ENCODE data around the gene CDC20.
"Not testable (repeated sequence)": the region's sequence is repeated elsewhere in the genome, so short reads cannot be mapped to it uniquely, and the experiment has no call there.

The CDC20 gene

GRCh38 chr1:43386676-43387075 lies 27.9 kb downstream of the CDC20 start:
- DNase-seq: no peak

- DNase-seq: no peak
Measured at GRCh38 chr1:43387976-43388599, 29.3 kb downstream of the CDC20 start.

- no peak for DNase-seq
Measured at GRCh38 chr1:43388613-43389012, 29.8 kb downstream of the CDC20 start.

GRCh38 chr1:43389326-43390313 lies 30.8 kb downstream of the CDC20 start, which contains the start of the genes MED8 and SZT2:
Gene MED8 (minus strand): TSS chr1:43389800. CDS start chr1:43389764, 36 bp downstream.
Gene SZT2 (plus strand): TSS chr1:43389899. CDS start chr1:43389969, 70 bp downstream.
- DNase-seq: peak; percentile 79 to 91 (median 86)

- no peak for DNase-seq
Measured at GRCh38 chr1:43392702-43393101, 33.9 kb downstream of the CDC20 start.

GRCh38 chr1:43395523-43395922 lies 36.7 kb downstream of the CDC20 start:
- no peak for DNase-seq

GRCh38 chr1:43396059-43396458 lies 37.3 kb downstream of the CDC20 start:
- no peak for DNase-seq

- no peak for DNase-seq
Measured at GRCh38 chr1:43398227-43398626, 39.4 kb downstream of the CDC20 start.

GRCh38 chr1:43400441-43400840 lies 41.7 kb downstream of the CDC20 start:
- DNase-seq: not testable (repeated sequence)

GRCh38 chr1:43402089-43402865 lies 43.5 kb downstream of the CDC20 start:
- DNase-seq: no peak

GRCh38 chr1:43404353-43404752 lies 45.6 kb downstream of the CDC20 start:
- no peak for DNase-seq

- DNase-seq: no peak
Measured at GRCh38 chr1:43405219-43405875, 46.6 kb downstream of the CDC20 start.

- DNase-seq: no peak
Measured at GRCh38 chr1:43405876-43406234, 47.1 kb downstream of the CDC20 start.

GRCh38 chr1:43410571-43410970 lies 51.8 kb downstream of the CDC20 start:
- no peak for DNase-seq
